Skeletal muscle cell (primary cell): ENCODE measurements around the gene DSCAM.
"Not testable (repeated sequence)": the region's sequence is repeated elsewhere in the genome, so short reads cannot be mapped to it uniquely, and the experiment has no call there.

Experiments used
- DNase-seq: peaks from one replicate; pipeline ENCODE4 v3.0.0-alpha.2; 2010; ENCODE audit warnings: low read depth
- H3K4me3 ChIP-seq: 2 replicates; pipeline ENCODE4 v1.5.1; 2011; ENCODE audit warnings: low read depth, mild to moderate bottlenecking, control low read depth, low read length, moderate library complexity

DSCAM gene

DNA sequence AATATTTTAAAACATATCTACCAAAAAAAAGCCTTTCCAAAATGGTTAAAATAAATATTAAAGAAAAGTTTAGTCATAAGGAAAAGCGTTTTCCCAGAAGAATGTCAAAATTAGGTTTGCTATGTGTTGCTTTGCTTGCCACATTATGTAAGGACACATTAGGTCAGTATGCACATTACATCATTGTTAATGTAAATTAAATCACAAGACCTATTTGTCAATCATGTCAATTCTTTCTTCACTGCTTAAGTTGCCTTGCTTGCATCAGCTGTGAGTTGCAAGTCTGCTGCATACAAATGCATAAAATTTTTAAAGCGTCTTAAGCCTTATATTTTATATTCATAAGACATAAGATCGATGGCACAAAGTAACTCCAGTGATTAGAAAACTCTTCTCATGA lies 530.9 kb downstream of the DSCAM start:
- no peak for DNase-seq
- no peak overlapping the region for H3K4me3 ChIP-seq

DNA sequence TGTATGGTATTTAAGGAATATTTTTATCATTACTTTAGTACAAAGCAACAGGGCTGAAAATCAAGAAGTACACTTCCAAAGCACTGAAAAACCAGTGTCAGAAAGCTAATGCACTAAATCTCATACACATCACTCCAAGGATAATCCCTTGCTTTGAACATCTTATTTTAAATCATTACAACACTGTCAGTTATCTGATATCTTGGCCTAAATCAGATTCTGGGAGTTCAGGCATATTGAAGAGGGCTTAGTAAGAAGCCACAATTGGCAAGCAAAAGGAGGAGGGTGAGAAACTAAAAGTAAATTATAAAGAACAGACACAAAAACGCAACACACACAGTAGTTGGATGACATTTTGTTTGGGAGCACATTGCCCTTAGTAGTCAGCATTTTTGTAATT lies 531.3 kb downstream of the DSCAM start:
- no peak overlapping the region for H3K4me3 ChIP-seq
- no peak for DNase-seq

DNA sequence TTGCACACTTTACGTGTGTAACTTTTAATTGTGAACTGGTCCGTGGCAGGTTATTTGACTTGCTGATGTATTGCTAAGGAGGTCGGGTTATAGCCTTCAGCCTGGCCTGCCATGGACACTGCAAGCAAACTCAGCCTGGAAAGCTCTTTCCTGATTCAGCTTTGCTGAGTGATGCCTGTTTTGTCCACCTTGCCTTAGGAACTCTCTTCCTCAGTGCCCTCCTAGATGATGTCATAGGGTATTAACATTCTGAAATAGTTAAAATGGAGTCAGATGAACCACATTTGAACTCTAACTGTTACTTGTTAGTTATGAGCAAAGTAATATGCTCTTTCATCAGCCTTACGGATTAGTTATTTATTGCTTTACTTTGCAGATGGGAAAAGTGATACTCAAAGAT lies 533.7 kb downstream of the DSCAM start:
- H3K4me3 ChIP-seq, result no peak overlapping the region
- DNase-seq, result no peak

DNA sequence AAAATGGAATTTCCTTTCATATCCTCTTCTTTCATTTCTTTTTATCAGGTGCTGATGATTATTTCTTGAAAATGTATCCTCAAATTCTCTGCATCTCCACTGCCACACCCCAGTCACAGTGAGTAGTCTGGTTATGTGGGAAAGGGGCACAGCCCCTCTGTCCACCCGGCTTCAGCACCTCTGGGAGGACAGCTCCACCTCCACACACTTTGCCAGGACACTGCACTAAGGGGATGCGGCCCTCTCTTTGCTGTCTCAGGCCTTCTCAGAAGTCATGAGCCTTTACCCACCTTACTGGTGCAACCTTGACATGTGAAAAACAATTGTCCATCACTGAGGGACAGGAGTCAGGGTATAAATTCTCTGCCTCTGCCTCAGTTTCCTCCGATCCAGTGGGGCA lies 546.7 kb downstream of the DSCAM start:
- no peak for DNase-seq
- H3K4me3 ChIP-seq, result no peak overlapping the region

DNA sequence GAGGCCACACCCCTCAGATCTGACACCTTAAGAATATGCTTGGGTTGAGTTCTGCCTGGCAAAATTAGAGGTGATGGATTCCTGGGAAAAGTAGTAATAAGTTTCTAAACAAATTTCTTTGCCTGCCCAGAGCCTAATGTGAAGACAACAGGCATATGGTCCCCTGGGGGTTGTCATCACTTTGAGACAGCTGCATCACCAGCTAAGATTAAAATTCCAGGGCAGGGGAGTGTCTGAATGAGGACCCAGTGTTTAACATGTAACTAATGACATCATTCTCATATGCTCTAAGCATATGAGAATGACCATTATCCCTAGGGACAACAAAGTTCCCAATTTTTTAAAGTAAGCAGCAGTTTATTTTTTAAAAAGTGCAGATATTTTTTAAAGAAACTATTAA lies 547.5 kb downstream of the DSCAM start:
- no peak for DNase-seq
- H3K4me3 ChIP-seq, result no peak overlapping the region

DNA sequence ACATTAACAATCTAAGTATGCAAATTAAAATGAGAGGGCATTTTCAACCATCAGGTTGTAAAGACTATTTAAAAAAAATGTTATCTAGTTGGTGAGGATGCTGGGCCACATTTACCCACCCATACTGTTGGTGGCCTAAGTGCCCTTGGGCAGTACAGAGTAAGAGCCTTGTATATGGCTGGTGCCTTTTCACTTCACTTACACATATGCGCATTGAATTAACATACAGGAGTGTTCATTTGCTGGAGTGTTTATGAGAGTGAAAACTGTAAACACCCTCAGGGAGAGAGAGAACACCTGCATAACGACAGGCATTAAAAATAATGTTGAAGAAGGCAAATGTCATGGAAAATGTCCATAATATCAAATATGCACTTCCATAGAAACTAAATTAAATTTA lies 552.6 kb downstream of the DSCAM start:
- no peak overlapping the region for H3K4me3 ChIP-seq
- DNase-seq, result no peak

DNA sequence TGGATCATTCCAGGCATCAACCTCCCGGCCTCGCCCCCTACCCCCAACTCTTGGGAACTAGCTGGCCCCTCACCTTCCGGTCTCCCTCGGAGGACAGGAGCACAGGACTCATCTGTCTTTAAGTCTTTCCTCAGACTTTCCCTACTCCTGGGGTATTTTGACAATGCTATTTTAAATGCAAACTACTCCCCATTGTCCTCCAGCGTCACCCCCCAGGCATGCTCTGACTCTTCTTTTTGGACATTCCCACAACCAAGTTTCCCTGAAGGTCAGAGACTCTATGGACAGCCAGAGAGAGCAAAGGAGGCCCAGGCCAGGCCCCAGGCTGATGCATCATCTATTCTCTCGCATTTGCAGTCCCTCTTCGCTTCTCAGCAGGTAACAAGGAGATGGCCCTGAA lies 555.4 kb downstream of the DSCAM start:
- no peak overlapping the region for H3K4me3 ChIP-seq
- no peak for DNase-seq

DNA sequence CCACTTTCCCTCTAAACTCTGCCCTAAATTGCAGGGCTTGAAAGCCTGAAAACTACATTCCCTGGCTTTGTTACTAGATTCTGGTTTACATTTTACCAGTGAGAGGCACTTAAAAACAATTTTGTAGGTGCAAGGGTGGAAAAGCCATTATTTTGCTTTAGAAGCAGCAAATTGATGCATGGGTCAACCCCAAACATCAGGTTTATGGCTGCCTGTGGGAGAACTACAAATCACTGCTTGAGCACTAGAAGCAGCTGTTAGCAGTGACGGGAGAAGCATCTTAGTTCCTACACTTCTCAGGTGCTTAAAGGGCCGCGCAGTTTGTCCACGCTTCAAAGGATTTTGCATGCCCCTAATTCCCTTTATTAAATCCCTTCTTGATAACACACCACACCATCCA lies 562.5 kb downstream of the DSCAM start:
- no peak overlapping the region for H3K4me3 ChIP-seq
- DNase-seq, result no peak

DNA sequence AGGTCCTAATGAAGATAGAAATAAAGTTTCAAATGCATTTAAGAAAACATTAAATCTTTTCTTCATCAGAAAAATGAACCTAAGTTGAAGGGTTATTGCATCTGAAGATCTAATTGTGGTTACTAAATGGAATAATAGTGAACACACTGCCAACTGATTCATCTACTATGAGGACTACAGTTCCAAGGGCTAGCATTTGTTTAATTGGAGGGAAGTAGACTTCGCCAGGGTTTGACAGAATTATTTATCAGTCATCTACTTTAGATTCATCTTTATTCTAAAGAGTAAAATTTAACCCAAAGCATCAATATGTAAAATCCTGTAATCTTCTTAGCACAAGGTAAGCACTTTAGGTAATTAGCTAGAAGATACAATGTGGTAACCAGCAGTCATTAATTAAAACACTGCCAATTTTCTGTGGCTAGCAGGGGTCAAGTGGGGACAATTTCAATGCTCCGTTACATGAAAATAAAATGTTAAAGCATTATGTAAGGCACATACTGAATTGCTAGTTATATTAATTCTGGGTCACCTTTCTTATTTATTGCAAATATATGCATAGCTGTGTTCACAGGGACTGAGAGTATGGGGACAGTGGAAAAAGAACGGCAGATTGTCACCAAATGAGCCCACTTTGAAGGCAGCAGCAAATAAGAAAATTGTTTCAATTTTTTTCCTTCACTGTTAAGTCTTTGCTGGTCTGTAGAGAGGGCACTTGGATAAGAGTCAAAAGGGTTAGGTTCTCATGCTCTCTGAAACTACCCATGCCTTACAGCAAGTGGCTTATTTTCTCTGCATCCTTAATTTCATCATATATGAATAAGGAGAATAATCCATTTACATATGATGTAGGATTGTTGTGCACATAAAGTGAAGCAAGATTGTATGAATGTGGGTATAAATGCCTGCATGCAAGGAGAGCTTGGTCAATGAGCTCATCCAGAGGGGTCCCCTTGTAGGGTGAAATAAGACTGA lies 563.8 kb downstream of the DSCAM start:
- H3K4me3 ChIP-seq, result no peak overlapping the region
- DNase-seq, result no peak

DNA sequence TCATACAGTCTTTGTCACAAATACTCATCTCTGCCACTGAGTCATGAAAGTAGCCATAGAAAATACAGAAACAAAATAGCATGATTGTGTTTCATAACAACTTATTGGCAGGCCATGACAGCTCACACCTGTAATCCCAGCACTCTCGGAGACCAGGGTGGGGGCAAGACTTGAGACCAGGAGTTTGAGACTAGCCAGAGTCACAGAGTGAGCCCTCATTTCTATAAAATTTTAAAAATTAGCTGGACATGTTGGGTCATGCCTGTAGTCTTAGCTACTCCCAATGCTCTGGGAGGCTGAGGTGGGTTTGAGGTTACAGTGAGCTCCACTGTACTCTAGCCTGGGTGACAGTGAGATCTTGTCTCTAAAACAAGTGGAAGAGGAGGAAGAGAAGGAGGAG lies 568.6 kb downstream of the DSCAM start:
- no peak for DNase-seq
- H3K4me3 ChIP-seq, result no peak overlapping the region

DNA sequence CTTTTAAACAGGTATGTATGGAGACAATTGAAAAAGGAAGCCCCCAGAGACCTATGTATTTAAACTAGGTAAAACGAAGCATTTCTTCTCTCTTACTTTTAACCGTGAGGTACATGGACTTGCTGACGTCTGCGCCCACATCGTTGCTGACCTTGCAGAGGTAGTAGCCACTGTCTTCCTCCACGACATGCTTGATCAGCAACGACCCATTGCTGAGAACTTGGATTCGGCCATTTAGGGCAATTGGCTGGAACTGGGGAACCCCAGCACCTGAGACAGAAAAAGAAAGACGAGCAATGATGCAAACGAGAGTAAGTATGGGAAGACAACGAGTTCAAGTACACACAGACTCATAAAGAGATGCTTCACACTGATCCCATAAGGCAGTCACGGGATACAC lies 571.0 kb downstream of the DSCAM start:
- DNase-seq, result no peak
- H3K4me3 ChIP-seq, result no peak overlapping the region

DNA sequence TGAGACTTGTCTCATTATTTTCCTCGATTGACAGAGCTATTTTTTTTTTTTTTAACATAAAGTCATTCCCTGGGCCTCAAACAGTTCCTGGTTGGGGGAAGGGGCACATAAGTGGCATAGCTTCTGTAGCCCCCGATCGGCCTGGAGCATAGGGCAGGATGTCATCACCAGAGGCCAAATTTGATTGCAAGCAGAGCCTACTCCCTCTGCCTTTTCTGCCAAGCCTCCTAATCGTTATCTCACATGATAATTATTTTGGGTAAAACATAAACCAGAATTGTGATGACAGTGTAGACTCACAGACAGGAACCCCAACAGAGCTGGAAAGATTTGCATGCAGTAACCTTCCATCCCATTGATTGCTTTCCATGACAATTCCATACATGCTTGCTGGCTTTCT lies 574.9 kb downstream of the DSCAM start:
- DNase-seq, result no peak
- H3K4me3 ChIP-seq, result no peak overlapping the region

DNA sequence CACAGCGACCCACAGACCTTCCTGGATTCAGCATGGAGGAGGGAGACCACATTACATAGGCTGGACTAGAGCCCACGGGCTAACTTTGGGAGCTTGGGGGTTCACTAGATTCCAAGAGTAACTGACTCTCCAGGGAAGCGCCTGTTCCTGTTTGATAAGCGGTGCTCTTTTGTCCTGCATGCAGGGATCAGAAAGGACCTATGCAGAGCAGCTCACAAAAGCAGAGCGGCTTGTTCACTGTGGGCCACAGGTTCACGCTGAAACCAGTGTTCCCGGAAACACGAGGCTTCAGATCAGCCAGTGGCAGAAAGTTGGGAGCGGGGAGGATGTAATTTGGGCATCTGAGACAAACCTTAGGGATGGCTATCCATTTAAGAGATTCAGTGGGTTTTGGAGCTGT lies 575.8 kb downstream of the DSCAM start:
- no peak for DNase-seq
- H3K4me3 ChIP-seq, result no peak overlapping the region

DNA sequence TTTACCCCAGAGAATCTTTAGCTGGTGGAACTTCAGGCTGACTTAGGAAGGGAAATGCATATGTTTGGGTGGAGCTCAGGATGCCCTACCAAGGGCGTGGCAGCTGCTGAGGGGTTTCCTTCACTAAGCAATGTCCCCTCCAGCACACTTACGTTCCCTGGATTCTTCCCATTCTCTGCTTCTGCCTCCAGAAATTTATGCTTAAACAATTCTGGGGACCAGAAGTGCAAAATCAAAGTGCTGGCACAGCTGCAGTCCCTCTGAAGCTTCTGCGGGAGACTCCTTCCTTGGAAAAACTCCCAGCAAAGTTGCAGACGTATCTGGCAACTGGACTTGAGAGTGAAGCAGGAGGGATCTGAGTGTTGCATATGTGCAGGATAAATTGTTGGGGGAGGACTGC lies 576.9 kb downstream of the DSCAM start:
- DNase-seq, result no peak
- H3K4me3 ChIP-seq, result no peak overlapping the region

DNA sequence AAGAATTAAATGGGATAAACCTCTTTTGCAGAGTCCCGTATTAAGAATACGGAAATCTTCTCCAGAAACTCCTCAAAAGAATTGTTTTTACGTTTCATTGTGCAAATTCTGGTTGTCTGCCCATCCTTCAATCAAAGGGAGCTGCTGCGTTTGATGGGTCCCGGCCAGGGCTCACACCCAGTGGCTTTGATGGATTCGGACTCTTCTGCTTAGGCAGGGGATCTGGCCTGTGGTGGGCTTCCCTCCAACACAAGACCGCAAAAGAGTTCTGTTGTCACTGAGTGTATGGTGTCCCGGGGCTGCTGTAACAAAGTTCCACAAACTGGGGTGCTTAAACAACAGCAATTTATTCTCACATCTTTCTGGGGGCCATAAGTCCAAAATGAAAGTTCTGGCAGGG lies 577.7 kb downstream of the DSCAM start:
- H3K4me3 ChIP-seq, result no peak overlapping the region
- DNase-seq, result no peak

DNA sequence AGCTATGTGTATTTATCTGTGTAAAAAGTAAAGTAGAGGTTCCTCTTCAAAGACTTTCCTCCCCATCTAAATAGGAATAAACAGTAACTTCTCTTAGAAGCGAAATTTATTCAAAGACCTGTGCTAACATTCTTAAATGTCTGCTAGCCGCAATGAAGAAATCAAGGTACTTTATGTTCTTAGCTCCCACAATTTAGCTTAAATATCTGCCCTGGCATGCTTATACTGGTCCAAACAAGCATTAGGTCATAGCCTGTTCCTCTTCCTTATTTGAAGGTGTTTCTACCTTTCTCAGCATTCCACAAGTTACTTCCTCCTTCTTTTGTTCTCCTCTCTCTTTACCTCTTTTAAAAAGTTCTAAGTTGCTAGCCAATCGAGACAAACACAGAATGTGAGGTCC lies 588.5 kb downstream of the DSCAM start:
- not testable (repeated sequence) for H3K4me3 ChIP-seq, DNase-seq

DNA sequence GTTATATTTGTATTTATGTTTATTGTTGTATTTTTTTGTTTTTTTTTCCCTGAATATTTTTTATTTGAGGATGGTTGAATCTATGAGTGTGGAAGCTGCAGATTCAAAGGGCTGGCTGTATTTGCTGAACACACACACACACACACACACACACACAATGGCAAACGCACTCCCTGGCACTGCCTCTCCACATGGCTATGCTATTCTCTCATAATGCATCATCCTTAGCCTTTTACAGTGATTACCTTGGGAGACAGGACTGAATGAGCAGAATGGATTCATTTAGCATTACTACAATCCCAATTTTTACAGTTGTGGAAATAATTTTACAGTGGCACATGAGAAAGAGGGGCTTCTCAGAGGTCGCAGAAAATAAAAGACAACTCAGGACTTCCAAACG lies 589.6 kb downstream of the DSCAM start:
- DNase-seq, result no peak

DNA sequence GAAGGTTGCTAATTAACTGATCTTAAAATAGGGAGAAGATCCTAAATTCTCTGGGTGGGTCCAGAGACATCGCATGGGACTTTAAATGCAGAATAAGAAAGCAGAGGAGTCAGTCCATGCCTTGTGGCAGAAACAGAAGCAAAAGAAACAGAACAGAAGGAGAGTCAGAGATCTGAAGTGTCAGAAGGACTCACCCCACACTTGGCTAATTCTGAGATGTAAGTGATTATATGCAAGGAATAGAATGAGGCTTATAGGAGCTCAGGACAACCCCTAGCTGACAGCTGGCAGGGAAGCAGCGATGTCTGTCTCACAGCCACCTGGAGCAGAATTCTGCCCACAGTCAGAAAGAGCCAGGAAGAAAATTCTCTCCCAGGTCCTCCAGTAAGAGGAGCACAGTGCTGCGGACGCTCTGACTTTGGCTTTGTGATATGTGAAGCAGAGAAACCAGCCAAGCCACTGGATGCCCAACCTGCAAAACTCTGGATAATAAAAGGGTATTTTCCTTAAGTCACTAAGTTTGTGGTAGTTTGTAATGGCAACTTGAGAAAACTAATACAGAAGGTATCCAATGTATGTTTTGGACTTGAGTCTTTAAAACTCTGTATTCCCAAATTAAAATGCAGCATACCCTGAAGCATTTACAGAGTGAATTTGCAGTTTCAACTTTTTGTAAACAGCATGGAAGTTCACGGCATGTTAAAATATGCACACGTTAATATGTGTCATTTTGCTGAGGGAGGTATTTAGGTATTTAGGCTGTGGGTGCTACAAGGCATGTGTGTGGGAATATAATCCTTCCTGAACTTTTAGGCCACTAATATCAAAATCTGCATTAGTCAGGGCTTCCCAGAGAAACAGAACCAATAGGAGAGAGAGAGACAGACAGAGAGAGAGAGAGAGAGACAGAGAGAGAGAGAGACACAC lies 591.2 kb downstream of the DSCAM start:
- no peak for DNase-seq
- no peak overlapping the region for H3K4me3 ChIP-seq

More for the DNA sequence above, 589.6 kb downstream of the DSCAM start:
- no peak overlapping the region for H3K4me3 ChIP-seq

DNA sequence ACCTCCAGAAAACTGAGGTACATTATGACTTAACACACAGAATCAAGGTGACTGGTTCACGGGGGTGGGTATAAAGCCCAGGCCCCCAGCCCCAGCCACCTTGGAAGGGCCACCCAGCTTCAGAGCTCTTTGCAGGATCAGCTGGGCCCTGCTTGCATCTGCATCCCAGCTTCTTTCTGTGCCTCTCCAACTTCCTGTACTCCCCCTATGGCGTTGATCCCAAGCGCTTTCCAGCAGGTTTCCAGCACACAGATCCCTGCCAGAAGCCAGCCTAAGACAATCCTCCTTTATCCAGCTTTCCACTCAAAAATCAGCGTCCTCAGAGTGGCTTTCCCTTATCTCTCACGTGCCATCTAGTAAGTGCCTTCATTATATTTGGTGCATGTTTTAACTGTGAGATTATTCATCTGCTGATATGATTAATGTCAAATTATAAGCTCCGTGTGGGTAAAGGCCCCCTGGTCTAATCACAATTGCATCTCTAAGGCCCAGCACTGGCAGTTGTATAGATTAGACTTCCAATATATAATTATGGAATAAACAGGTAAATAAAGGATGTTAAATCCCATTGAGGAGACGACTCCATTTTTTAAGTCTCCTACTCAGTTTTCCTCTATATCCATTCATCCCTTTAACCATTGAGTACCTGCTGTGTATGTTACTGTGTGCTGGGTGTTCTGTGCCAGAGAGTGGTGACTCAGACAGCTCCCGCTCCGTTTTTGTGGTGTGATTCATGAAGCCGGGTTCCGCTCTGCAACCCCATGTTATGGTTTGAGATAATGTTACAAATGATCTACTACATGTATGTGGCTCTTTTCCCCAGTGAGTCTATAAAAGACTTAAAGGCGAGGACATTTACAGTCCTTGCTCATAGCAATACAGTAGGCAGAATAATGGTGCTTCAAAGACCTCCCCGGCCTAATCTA lies 592.2 kb downstream of the DSCAM start:
- no peak overlapping the region for H3K4me3 ChIP-seq
- DNase-seq, result peak; percentile 19
